Neural progenitor cell (in vitro differentiated cells): ENCODE measurements around the gene CALB2. TPM values are rescaled to one million over a fixed set of nuclear protein-coding genes. Genes with fewer than 3 reads are reported as not detected.
A peak's percentile ranks its signal among the peaks of the same experiment; 100 is the strongest.

ENCODE experiments used
- DNase-seq: peaks from one replicate; pipeline ENCODE4 v3.0.0-alpha.2; 2016; ENCODE audit warnings: low spot score
- H2AFZ ChIP-seq: fragments of 200-600 bp; sonication (generic); replicated peaks from 2 replicates; pipeline ENCODE4 v1.6.1; 2016; ENCODE audit warnings: antibody characterized with exemption
- H3F3A ChIP-seq: fragments of 200-600 bp; sonication (generic); 2 replicates; pipeline ENCODE4 v1.6.1; 2016; ENCODE audit warnings: antibody characterized with exemption, low read depth
- H3K27ac ChIP-seq: fragments of 200-600 bp; sonication (generic); 2 replicates; pipeline ENCODE4 v1.5.1; 2016; ENCODE audit warnings: mild to moderate bottlenecking
- H3K27me3 ChIP-seq: fragments of 200-600 bp; sonication (generic); 2 replicates; pipeline ENCODE4 v1.6.1; 2016; ENCODE audit warnings: mild to moderate bottlenecking, moderate library complexity
- H3K36me3 ChIP-seq: fragments of 200-600 bp; sonication (generic); 2 replicates; pipeline ENCODE4 v1.5.1; 2016
- H3K4me1 ChIP-seq: fragments of 200-600 bp; sonication (generic); 2 replicates; pipeline ENCODE4 v1.6.1; 2016; ENCODE audit warnings: mixed run types
- H3K4me2 ChIP-seq: fragments of 200-600 bp; sonication (generic); 2 replicates; pipeline ENCODE4 v1.6.1; 2016
- H3K4me3 ChIP-seq: fragments of 200-600 bp; sonication (generic); 2 replicates; pipeline ENCODE4 v1.5.1; 2016
- H3K79me2 ChIP-seq: fragments of 200-600 bp; sonication (generic); 2 replicates; pipeline ENCODE4 v1.6.1; 2016; ENCODE audit warnings: low read depth
- H3K9ac ChIP-seq: fragments of 200-600 bp; sonication (generic); 2 replicates; pipeline ENCODE4 v1.6.1; 2016
- H3K9me3 ChIP-seq: fragments of 200-600 bp; sonication (generic); 2 replicates; pipeline ENCODE4 v1.5.1; 2016; ENCODE audit warnings: low read depth
- H4K20me1 ChIP-seq: fragments of 200-600 bp; sonication (generic); 2 replicates; pipeline ENCODE4 v1.6.1; 2016; ENCODE audit warnings: low read depth
- H3K27ac Mint-ChIP-seq: 3 replicates; pipeline ENCODE4 v1.8.0; 2021; ENCODE audit warnings: mixed read lengths
- H3K27me3 Mint-ChIP-seq: 2 replicates; pipeline ENCODE4 v1.8.0; 2022; ENCODE audit warnings: low read depth, mild to moderate bottlenecking, inconsistent platforms, moderate library complexity, mixed read lengths; ENCODE audit not compliant: insufficient read depth
- H3K36me3 Mint-ChIP-seq: 3 replicates; pipeline ENCODE4 v1.8.0; 2021; ENCODE audit warnings: mixed read lengths
- H3K4me1 Mint-ChIP-seq: 3 replicates; pipeline ENCODE4 v1.8.0; 2021; ENCODE audit warnings: mixed read lengths
- H3K4me3 Mint-ChIP-seq: 3 replicates; pipeline ENCODE4 v1.8.0; 2021; ENCODE audit warnings: mild to moderate bottlenecking, moderate library complexity, mixed read lengths
- H3K9me3 Mint-ChIP-seq: 3 replicates; pipeline ENCODE4 v1.8.0; 2020; ENCODE audit warnings: mixed read lengths
- EZH2 ChIP-seq: fragments of 200-600 bp; sonication (generic); IDR thresholded peaks from 2 replicates; pipeline ENCODE4 v1.6.1; 2017; ENCODE audit warnings: antibody characterized with exemption, mild to moderate bottlenecking, moderate library complexity
- EZH2phosphoT487 ChIP-seq: fragments of 200-600 bp; sonication (generic); IDR thresholded peaks from 2 replicates; pipeline ENCODE4 v1.6.1; 2017; ENCODE audit warnings: antibody characterized with exemption
- total RNA-seq: library from RNA; depleted of rRNA; stranded (reverse); fragments of >200 nt; gene quantifications from 2 replicates; pipeline ENCODE4 v1.2.3, GENCODE V29; 2015; ENCODE audit warnings: low replicate concordance
- TF ChIP-seq, protein P1 (sequence below): fragments of 200-600 bp; sonication (generic); IDR thresholded peaks from 2 replicates; pipeline ENCODE4 v1.5.1; 2017; ENCODE audit warnings: antibody characterized with exemption, mild to moderate bottlenecking

Gene CALB2
- total RNA-seq, 1 donor from 2014 or later: not detected

GRCh38 chr16:71383054-71383773, 24.7 kb downstream of the CALB2 start:
- Mint-ChIP-seq H3K9me3 (no peaks in the 10 kb centered on the region), H3K27me3 (peaks cover 13% of the 10 kb centered on the region), H3K36me3 (no peaks in the 10 kb centered on the region), H3K4me3 (no peak overlapping the region), H3K27ac (no peak overlapping the region), H3K4me1 (peaks cover 24% of the 10 kb centered on the region)
- Histone ChIP-seq H2AFZ (no peak overlapping the region), H3K9me3 (no peaks in the 10 kb centered on the region), H4K20me1 (no peaks in the 10 kb centered on the region), H3K9ac (no peak overlapping the region), H3K4me2 (no peak overlapping the region), H3K79me2 (no peaks in the 10 kb centered on the region), H3F3A (peaks cover 19% of the 10 kb centered on the region), H3K27me3 (no peaks in the 10 kb centered on the region), H3K36me3 (no peaks in the 10 kb centered on the region), H3K4me3 (no peak overlapping the region), H3K4me1 (peaks cover 33% of the 10 kb centered on the region), H3K27ac (no peak overlapping the region)
- TF ChIP-seq EZH2 (no peak), EZH2phosphoT487 (no peak)
- TF ChIP-seq, protein P1, sequence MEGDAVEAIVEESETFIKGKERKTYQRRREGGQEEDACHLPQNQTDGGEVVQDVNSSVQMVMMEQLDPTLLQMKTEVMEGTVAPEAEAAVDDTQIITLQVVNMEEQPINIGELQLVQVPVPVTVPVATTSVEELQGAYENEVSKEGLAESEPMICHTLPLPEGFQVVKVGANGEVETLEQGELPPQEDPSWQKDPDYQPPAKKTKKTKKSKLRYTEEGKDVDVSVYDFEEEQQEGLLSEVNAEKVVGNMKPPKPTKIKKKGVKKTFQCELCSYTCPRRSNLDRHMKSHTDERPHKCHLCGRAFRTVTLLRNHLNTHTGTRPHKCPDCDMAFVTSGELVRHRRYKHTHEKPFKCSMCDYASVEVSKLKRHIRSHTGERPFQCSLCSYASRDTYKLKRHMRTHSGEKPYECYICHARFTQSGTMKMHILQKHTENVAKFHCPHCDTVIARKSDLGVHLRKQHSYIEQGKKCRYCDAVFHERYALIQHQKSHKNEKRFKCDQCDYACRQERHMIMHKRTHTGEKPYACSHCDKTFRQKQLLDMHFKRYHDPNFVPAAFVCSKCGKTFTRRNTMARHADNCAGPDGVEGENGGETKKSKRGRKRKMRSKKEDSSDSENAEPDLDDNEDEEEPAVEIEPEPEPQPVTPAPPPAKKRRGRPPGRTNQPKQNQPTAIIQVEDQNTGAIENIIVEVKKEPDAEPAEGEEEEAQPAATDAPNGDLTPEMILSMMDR: no peak
- DNase-seq: peak; percentile 43

GRCh38 chr16:71384073-71384724, 25.7 kb downstream of the CALB2 start:
- Histone ChIP-seq H3K36me3 (no peaks in the 10 kb centered on the region), H2AFZ (no peak overlapping the region), H3K27ac (no peak overlapping the region), H3K4me1 (peaks cover 33% of the 10 kb centered on the region), H3K4me2 (no peak overlapping the region), H3K4me3 (no peak overlapping the region), H4K20me1 (no peaks in the 10 kb centered on the region), H3K9me3 (no peaks in the 10 kb centered on the region), H3K27me3 (no peaks in the 10 kb centered on the region), H3K79me2 (no peaks in the 10 kb centered on the region), H3K9ac (no peak overlapping the region), H3F3A (peaks cover 19% of the 10 kb centered on the region)
- DNase-seq: no peak
- peak overlapping the region; percentile 9 for H3K4me3 Mint-ChIP-seq
- peaks cover 24% of the 10 kb centered on the region for H3K4me1 Mint-ChIP-seq
- H3K27ac Mint-ChIP-seq: no peak overlapping the region
- peaks cover 13% of the 10 kb centered on the region for H3K27me3 Mint-ChIP-seq
- H3K36me3 Mint-ChIP-seq: no peaks in the 10 kb centered on the region
- H3K9me3 Mint-ChIP-seq: no peaks in the 10 kb centered on the region
- TF ChIP-seq, protein P1: no peak
- TF ChIP-seq EZH2 (no peak), EZH2phosphoT487 (no peak)

GRCh38 chr16:71387045-71387871, 28.7 kb downstream of the CALB2 start:
- no peaks in the 10 kb centered on the region for H3K36me3 Mint-ChIP-seq

More at GRCh38 chr16:71387045-71387871, 28.7 kb downstream of the CALB2 start:
- peak; percentile 57 for DNase-seq
- Histone ChIP-seq H3K27ac (no peak overlapping the region), H3K4me2 (peak overlapping the region; percentile 65), H2AFZ (no peak overlapping the region), H3K4me1 (peaks cover 26% of the 10 kb centered on the region), H3K36me3 (no peaks in the 10 kb centered on the region), H3K9me3 (no peaks in the 10 kb centered on the region), H3F3A (peaks cover 19% of the 10 kb centered on the region), H3K4me3 (no peak overlapping the region), H4K20me1 (no peaks in the 10 kb centered on the region), H3K9ac (no peak overlapping the region), H3K79me2 (no peaks in the 10 kb centered on the region), H3K27me3 (no peaks in the 10 kb centered on the region)
- Mint-ChIP-seq H3K4me3 (no peak overlapping the region), H3K27me3 (peaks cover 15% of the 10 kb centered on the region), H3K27ac (no peak overlapping the region), H3K9me3 (no peaks in the 10 kb centered on the region), H3K4me1 (peaks cover 20% of the 10 kb centered on the region)
- TF ChIP-seq EZH2 (no peak), EZH2phosphoT487 (no peak)
- TF ChIP-seq, protein P1: no peak
